ENCODE measurements around the gene PCNT. TPM values are rescaled to one million over a fixed set of nuclear protein-coding genes. Genes with fewer than 3 reads are reported as not detected.

PCNT gene
- total and polyA plus RNA-seq, 10 of the 15 experiments (the other 5 are each of a cell fraction or from before 2014, with no cell fraction given) = 2.9 to 39.6 (median 20.5) TPM

DNA sequence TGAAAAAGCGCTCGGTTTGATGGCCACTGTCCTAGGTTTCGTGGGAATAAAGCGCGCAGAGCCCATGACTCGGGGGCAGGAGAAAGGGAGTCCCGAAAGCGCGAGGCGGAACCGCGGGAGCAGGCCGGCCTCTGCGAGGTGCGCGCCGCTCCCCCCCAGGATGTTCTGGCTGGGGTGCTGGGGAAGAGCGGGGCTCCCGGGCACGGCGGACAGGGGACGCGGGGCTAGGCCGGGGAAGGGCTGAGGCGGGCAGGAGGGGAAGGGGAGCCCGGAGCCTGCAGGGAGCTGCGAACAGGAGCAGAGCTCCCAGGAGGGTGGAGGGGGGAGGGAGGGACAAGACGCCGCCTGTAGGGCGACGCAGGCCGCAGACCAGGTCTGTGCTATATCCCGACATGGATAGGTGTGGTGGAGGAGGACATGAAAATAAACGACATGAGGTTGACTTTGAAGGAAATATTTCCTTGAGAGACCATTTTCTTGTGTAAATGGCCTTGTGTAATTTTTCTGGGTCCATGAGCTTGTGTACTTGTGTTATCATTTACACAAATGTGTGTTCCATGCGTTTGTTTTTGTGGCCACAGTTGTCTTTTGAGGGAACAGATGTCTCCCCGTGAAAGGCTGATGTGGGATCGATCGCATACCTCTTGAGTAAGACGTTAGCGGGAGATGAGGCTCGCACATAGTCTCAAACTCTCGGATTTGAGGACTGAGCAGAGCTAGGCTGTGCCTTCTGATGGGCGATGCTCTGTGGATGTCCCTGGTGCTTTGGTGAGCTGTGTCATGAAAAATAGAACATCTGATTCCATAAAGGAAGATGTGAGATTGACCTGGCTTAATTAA lies 1.3 kb downstream of the PCNT start (continued):
- peak; percentile 75; the same call in 1 of the 2 replicates for TF ChIP-seq ZBED1 (IDR thresholded peaks at IDR 0.05; ENCODE audit: borderline replicate concordance)
- TF ChIP-seq SIN3A (IDR thresholded peaks at IDR 0.05; ENCODE audit: low read depth, low read length) = no peak
- peak; percentile 20; the same call in 1 of the 2 replicates for TF ChIP-seq RUNX3 (IDR thresholded peaks at IDR 0.05; ENCODE audit: low read length)
- TF ChIP-seq POLR2AphosphoS5 (IDR thresholded peaks at IDR 0.05; ENCODE audit: low read length) = no peak
- no peak for TF ChIP-seq NFYA (IDR thresholded peaks at IDR 0.05; ENCODE audit: borderline replicate concordance, low read depth, low read length)
- no peak for TF ChIP-seq NR2C1 (IDR thresholded peaks at IDR 0.05)
- TF ChIP-seq HDAC6 (IDR thresholded peaks at IDR 0.05; ENCODE audit: unreplicated experiment) = peak; percentile 59
- TF ChIP-seq GATAD2B (conservative IDR thresholded peaks at IDR 0.05; ENCODE audit: low read depth) = 0 out of 2 replicates have a peak, but pooled peaks have one; percentile 52
- no peak for TF ChIP-seq NR2F1 (conservative IDR thresholded peaks at IDR 0.05)
- peak; percentile 40; the same call in 1 of the 2 replicates for TF ChIP-seq IKZF1 (conservative IDR thresholded peaks at IDR 0.05)
- no peak for TF ChIP-seq RCOR1 (conservative IDR thresholded peaks at IDR 0.05; ENCODE audit: low read depth, low read length)
- TF ChIP-seq STAT3 (IDR thresholded peaks at IDR 0.05; ENCODE audit: low read depth, low read length) = no peak
- no peak for TF ChIP-seq FOS (IDR thresholded peaks at IDR 0.05; ENCODE audit: borderline replicate concordance, extremely low read depth, insufficient read length)
- TF ChIP-seq ATF7 (IDR thresholded peaks at IDR 0.05; ENCODE audit: low read depth) = no peak
- TF ChIP-seq YBX1 (IDR thresholded peaks at IDR 0.05) = no peak
- no peak for TF ChIP-seq TBL1XR1 (IDR thresholded peaks at IDR 0.05; ENCODE audit: low read depth, low read length)
- 0 out of 2 replicates have a peak, but pooled peaks have one; percentile 7 for TF ChIP-seq DPF2 (IDR thresholded peaks at IDR 0.05)
- TF ChIP-seq POLR2A (IDR thresholded peaks at IDR 0.05; ENCODE audit: low read depth, low read length) = 0 out of 2 replicates have a peak, but pooled peaks have one; percentile 13
